ENCODE measurements around the gene TEAD3. TPM values are rescaled to one million over a fixed set of nuclear protein-coding genes. Genes with fewer than 3 reads are reported as not detected.

The TEAD3 gene
- total and polyA plus RNA-seq, 2 experiments from 2014 or later: 15.0 to 26.5 TPM

DNA sequence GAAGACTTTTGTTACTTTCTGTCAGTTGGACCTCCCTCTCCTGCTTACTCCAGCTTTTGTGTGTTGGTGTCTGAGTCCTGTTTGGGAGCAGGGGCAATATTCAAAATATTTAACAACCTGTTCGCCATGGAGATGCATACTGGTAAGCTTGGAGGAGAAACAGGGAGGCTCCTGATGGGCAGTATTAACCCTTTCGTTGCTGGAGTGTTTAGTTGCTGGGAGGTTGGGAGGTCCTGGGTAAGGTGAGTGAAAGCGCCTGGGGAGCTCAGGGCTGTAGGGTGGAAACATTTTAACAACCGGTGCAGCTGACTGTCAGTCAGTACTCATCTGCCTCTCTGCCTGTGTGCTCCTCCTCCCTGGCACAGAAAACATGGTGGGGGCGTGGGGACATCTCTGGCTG, 11.7 kb upstream of the TEAD3 start:
- no peak for TF ChIP-seq CREB1 (CRISPR knock-in tag; IDR thresholded peaks at IDR 0.05; ENCODE audit: low read depth)
- TF ChIP-seq, protein P1, sequence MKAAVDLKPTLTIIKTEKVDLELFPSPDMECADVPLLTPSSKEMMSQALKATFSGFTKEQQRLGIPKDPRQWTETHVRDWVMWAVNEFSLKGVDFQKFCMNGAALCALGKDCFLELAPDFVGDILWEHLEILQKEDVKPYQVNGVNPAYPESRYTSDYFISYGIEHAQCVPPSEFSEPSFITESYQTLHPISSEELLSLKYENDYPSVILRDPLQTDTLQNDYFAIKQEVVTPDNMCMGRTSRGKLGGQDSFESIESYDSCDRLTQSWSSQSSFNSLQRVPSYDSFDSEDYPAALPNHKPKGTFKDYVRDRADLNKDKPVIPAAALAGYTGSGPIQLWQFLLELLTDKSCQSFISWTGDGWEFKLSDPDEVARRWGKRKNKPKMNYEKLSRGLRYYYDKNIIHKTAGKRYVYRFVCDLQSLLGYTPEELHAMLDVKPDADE (IDR thresholded peaks at IDR 0.05): no peak
- TF ChIP-seq JUNB (IDR thresholded peaks at IDR 0.05; ENCODE audit: unreplicated experiment): no peak
- TF ChIP-seq EZH2phosphoT487 (IDR thresholded peaks at IDR 0.05; ENCODE audit: unreplicated experiment): no peak
- TF ChIP-seq STAT1 (IDR thresholded peaks at IDR 0.05; ENCODE audit: unreplicated experiment): no peak
- no peak for TF ChIP-seq ZNF331 (CRISPR knock-in tag; IDR thresholded peaks at IDR 0.05; ENCODE audit: low read depth)
- TF ChIP-seq NANOG (IDR thresholded peaks at IDR 0.05; ENCODE audit: borderline replicate concordance): no peak
- no peak for TF ChIP-seq EZH2 (IDR thresholded peaks at IDR 0.05; ENCODE audit: low read depth, unreplicated experiment)
- no peak for TF ChIP-seq ZNF114 (CRISPR knock-in tag; IDR thresholded peaks at IDR 0.05)
- TF ChIP-seq, protein P2, sequence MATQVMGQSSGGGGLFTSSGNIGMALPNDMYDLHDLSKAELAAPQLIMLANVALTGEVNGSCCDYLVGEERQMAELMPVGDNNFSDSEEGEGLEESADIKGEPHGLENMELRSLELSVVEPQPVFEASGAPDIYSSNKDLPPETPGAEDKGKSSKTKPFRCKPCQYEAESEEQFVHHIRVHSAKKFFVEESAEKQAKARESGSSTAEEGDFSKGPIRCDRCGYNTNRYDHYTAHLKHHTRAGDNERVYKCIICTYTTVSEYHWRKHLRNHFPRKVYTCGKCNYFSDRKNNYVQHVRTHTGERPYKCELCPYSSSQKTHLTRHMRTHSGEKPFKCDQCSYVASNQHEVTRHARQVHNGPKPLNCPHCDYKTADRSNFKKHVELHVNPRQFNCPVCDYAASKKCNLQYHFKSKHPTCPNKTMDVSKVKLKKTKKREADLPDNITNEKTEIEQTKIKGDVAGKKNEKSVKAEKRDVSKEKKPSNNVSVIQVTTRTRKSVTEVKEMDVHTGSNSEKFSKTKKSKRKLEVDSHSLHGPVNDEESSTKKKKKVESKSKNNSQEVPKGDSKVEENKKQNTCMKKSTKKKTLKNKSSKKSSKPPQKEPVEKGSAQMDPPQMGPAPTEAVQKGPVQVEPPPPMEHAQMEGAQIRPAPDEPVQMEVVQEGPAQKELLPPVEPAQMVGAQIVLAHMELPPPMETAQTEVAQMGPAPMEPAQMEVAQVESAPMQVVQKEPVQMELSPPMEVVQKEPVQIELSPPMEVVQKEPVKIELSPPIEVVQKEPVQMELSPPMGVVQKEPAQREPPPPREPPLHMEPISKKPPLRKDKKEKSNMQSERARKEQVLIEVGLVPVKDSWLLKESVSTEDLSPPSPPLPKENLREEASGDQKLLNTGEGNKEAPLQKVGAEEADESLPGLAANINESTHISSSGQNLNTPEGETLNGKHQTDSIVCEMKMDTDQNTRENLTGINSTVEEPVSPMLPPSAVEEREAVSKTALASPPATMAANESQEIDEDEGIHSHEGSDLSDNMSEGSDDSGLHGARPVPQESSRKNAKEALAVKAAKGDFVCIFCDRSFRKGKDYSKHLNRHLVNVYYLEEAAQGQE (IDR thresholded peaks at IDR 0.05; ENCODE audit: unreplicated experiment): no peak
- no peak for TF ChIP-seq POLR2AphosphoS5 (IDR thresholded peaks at IDR 0.05; ENCODE audit: low read depth)
- TF ChIP-seq, protein P3, sequence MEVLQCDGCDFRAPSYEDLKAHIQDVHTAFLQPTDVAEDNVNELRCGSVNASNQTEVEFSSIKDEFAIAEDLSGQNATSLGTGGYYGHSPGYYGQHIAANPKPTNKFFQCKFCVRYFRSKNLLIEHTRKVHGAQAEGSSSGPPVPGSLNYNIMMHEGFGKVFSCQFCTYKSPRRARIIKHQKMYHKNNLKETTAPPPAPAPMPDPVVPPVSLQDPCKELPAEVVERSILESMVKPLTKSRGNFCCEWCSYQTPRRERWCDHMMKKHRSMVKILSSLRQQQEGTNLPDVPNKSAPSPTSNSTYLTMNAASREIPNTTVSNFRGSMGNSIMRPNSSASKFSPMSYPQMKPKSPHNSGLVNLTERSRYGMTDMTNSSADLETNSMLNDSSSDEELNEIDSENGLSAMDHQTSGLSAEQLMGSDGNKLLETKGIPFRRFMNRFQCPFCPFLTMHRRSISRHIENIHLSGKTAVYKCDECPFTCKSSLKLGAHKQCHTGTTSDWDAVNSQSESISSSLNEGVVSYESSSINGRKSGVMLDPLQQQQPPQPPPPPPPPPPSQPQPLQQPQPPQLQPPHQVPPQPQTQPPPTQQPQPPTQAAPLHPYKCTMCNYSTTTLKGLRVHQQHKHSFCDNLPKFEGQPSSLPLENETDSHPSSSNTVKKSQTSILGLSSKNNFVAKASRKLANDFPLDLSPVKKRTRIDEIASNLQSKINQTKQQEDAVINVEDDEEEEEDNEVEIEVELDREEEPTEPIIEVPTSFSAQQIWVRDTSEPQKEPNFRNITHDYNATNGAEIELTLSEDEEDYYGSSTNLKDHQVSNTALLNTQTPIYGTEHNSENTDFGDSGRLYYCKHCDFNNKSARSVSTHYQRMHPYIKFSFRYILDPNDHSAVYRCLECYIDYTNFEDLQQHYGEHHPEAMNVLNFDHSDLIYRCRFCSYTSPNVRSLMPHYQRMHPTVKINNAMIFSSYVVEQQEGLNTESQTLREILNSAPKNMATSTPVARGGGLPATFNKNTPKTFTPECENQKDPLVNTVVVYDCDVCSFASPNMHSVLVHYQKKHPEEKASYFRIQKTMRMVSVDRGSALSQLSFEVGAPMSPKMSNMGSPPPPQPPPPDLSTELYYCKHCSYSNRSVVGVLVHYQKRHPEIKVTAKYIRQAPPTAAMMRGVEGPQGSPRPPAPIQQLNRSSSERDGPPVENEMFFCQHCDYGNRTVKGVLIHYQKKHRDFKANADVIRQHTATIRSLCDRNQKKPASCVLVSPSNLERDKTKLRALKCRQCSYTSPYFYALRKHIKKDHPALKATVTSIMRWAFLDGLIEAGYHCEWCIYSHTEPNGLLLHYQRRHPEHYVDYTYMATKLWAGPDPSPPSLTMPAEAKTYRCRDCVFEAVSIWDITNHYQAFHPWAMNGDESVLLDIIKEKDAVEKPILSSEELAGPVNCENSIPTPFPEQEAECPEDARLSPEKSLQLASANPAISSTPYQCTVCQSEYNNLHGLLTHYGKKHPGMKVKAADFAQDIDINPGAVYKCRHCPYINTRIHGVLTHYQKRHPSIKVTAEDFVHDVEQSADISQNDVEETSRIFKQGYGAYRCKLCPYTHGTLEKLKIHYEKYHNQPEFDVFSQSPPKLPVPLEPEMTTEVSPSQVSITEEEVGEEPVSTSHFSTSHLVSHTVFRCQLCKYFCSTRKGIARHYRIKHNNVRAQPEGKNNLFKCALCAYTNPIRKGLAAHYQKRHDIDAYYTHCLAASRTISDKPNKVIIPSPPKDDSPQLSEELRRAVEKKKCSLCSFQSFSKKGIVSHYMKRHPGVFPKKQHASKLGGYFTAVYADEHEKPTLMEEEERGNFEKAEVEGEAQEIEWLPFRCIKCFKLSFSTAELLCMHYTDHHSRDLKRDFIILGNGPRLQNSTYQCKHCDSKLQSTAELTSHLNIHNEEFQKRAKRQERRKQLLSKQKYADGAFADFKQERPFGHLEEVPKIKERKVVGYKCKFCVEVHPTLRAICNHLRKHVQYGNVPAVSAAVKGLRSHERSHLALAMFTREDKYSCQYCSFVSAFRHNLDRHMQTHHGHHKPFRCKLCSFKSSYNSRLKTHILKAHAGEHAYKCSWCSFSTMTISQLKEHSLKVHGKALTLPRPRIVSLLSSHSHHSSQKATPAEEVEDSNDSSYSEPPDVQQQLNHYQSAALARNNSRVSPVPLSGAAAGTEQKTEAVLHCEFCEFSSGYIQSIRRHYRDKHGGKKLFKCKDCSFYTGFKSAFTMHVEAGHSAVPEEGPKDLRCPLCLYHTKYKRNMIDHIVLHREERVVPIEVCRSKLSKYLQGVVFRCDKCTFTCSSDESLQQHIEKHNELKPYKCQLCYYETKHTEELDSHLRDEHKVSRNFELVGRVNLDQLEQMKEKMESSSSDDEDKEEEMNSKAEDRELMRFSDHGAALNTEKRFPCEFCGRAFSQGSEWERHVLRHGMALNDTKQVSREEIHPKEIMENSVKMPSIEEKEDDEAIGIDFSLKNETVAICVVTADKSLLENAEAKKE (CRISPR knock-in tag; IDR thresholded peaks at IDR 0.05): no peak
- TF ChIP-seq, protein P4, sequence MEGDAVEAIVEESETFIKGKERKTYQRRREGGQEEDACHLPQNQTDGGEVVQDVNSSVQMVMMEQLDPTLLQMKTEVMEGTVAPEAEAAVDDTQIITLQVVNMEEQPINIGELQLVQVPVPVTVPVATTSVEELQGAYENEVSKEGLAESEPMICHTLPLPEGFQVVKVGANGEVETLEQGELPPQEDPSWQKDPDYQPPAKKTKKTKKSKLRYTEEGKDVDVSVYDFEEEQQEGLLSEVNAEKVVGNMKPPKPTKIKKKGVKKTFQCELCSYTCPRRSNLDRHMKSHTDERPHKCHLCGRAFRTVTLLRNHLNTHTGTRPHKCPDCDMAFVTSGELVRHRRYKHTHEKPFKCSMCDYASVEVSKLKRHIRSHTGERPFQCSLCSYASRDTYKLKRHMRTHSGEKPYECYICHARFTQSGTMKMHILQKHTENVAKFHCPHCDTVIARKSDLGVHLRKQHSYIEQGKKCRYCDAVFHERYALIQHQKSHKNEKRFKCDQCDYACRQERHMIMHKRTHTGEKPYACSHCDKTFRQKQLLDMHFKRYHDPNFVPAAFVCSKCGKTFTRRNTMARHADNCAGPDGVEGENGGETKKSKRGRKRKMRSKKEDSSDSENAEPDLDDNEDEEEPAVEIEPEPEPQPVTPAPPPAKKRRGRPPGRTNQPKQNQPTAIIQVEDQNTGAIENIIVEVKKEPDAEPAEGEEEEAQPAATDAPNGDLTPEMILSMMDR (conservative IDR thresholded peaks at IDR 0.05; ENCODE audit: low read depth in 2 of 2): no peak
- DNase-seq (ENCODE audit: low spot score) (peak; percentile 39), ATAC-seq (no peak)
- Histone ChIP-seq H3K36me3 (ENCODE audit: insufficient read depth) (no peaks in the 10 kb centered on the region), H3K4me3 (no peak overlapping the region), H3K4me2 (no peak overlapping the region), H3K79me2 (replicated peaks; ENCODE audit: insufficient read depth) (no peaks in the 10 kb centered on the region), H3F3A (replicated peaks; ENCODE audit: low read depth) (peaks cover 16% of the 10 kb centered on the region; the same call in 1 of the 2 replicates), H2AFZ (no peak overlapping the region), H3K4me1 (ENCODE audit: insufficient read depth) (peaks cover 53% of the 10 kb centered on the region), H3K9me2 (ENCODE audit: insufficient read depth) (no peaks in the 10 kb centered on the region), H3K27ac (ENCODE audit: low read depth) (no peak overlapping the region), H3K27me3 (ENCODE audit: insufficient read depth) (peaks cover 35% of the 10 kb centered on the region), H4K20me1 (replicated peaks; ENCODE audit: insufficient read depth) (no peaks in the 10 kb centered on the region)
- Mint-ChIP-seq H3K4me1 (peaks cover 60% of the 10 kb centered on the region), H3K9me3 (no peaks in the 10 kb centered on the region), H3K27me3 (ENCODE audit: insufficient read depth, low read depth, poor library complexity) (peaks cover 29% of the 10 kb centered on the region), H3K4me3 (no peak overlapping the region), H3K27ac (no peak overlapping the region), H3K36me3 (ENCODE audit: low read depth) (no peaks in the 10 kb centered on the region)

Measured in GM23338 (cell line).